Skin epidermis (tissue), 12 donors: ENCODE data around the gene HMOX1.
"Not testable (repeated sequence)": the region's sequence is repeated elsewhere in the genome, so short reads cannot be mapped to it uniquely, and the experiment has no call there.

Source experiments
- H3K27ac ChIP-seq, 21 experiments: fragments of 200-600 bp; sonication (generic) in 11 of 21; one replicate each; pipeline ENCODE4 v1.5.0; 2020; ENCODE audit warnings: mild to moderate bottlenecking in 3 of 21, inconsistent platforms in 2 of 21, moderate library complexity in 2 of 21
- H3K4me3 ChIP-seq, 7 experiments: fragments of 200-600 bp; sonication (generic) in 2 of 7; one replicate each; pipeline ENCODE4 v1.5.0; 2020; ENCODE audit warnings: inconsistent platforms in 2 of 7, mild to moderate bottlenecking in 2 of 7, moderate library complexity in 1 of 7

Gene HMOX1

GRCh38 chr22:35349368-35349703, 31.6 kb upstream of the HMOX1 start:
- peak overlapping the region in 7 of 21 experiments; percentile 52 to 85 (median 64) for H3K27ac ChIP-seq
- no peak overlapping the region for H3K4me3 ChIP-seq

GRCh38 chr22:35349704-35350538, 31.0 kb upstream of the HMOX1 start:
- H3K4me3 ChIP-seq, result no peak overlapping the region
- peak overlapping the region in 16 of 21 experiments; percentile 26 to 85 (median 72) for H3K27ac ChIP-seq

GRCh38 chr22:35350539-35351503, 30.1 kb upstream of the HMOX1 start:
- peak overlapping the region; percentile 32 to 46 (median 40) for H3K4me3 ChIP-seq

GRCh38 chr22:35352214-35353111, 28.4 kb upstream of the HMOX1 start:
- H3K27ac ChIP-seq, result peak overlapping the region in 18 of 21 experiments; percentile 4 to 82 (median 62)
- no peak overlapping the region for H3K4me3 ChIP-seq

More at GRCh38 chr22:35350539-35351503, 30.1 kb upstream of the HMOX1 start:
- H3K27ac ChIP-seq, result peak overlapping the region in 19 of 21 experiments; percentile 38 to 85 (median 72)

GRCh38 chr22:35353318-35353717, 27.6 kb upstream of the HMOX1 start:
- H3K4me3 ChIP-seq, result no peak overlapping the region
- peak overlapping the region in 13 of 21 experiments; percentile 4 to 82 (median 72) for H3K27ac ChIP-seq

- Histone ChIP-seq H3K4me3 (no peak overlapping the region), H3K27ac (peak overlapping the region in 4 of 21 experiments; percentile 30 to 81 (median 77))
Observed at GRCh38 chr22:35354068-35354467, 26.8 kb upstream of the HMOX1 start.

GRCh38 chr22:35357883-35358621, 22.8 kb upstream of the HMOX1 start:
- H3K4me3 ChIP-seq, result no peak overlapping the region
- peak overlapping the region in 1 of 21 experiments; percentile 22 for H3K27ac ChIP-seq

GRCh38 chr22:35359380-35360065, 21.4 kb upstream of the HMOX1 start:
- H3K27ac ChIP-seq, result no peak overlapping the region
- H3K4me3 ChIP-seq, result no peak overlapping the region

GRCh38 chr22:35361001-35361558, 19.8 kb upstream of the HMOX1 start:
- no peak overlapping the region for H3K27ac ChIP-seq
- H3K4me3 ChIP-seq, result no peak overlapping the region

GRCh38 chr22:35363566-35364086, 17.3 kb upstream of the HMOX1 start:
- Histone ChIP-seq H3K4me3 (no peak overlapping the region), H3K27ac (no peak overlapping the region)

GRCh38 chr22:35364230-35364629, 16.7 kb upstream of the HMOX1 start:
- H3K4me3 ChIP-seq, H3K27ac ChIP-seq: not testable (repeated sequence)

- Histone ChIP-seq H3K27ac (no peak overlapping the region), H3K4me3 (no peak overlapping the region)
Observed at GRCh38 chr22:35367331-35367886, 13.5 kb upstream of the HMOX1 start.

- Histone ChIP-seq H3K27ac (no peak overlapping the region), H3K4me3 (no peak overlapping the region)
Observed at GRCh38 chr22:35368386-35368785, 12.5 kb upstream of the HMOX1 start.

GRCh38 chr22:35369996-35370395, 10.9 kb upstream of the HMOX1 start:
- H3K27ac ChIP-seq, result peak overlapping the region in 6 of 21 experiments; percentile 6 to 66 (median 34)
- no peak overlapping the region for H3K4me3 ChIP-seq

- Histone ChIP-seq H3K27ac (no peak overlapping the region), H3K4me3 (no peak overlapping the region)
Observed at GRCh38 chr22:35373781-35374180, 7.1 kb upstream of the HMOX1 start.

- Histone ChIP-seq H3K4me3 (no peak overlapping the region), H3K27ac (peak overlapping the region in 7 of 21 experiments; percentile 9 to 58 (median 37))
Observed at GRCh38 chr22:35375031-35375430, 5.9 kb upstream of the HMOX1 start.

GRCh38 chr22:35375526-35375925, 5.4 kb upstream of the HMOX1 start:
- Histone ChIP-seq H3K4me3 (no peak overlapping the region), H3K27ac (peak overlapping the region in 8 of 21 experiments; percentile 9 to 58 (median 34))
